GM23338 (cell line): Measurements from ENCODE around the gene RPGRIP1L. TPM values are rescaled to one million over a fixed set of nuclear protein-coding genes. Genes with fewer than 3 reads are reported as not detected.

Experiments
- ATAC-seq: fragments of 200-7000 bp; cut with Tn5 transposase; 3 replicates; pipeline ENCODE4 v1.9.1; 2020
- DNase-seq: peaks from one replicate; pipeline ENCODE4 v3.0.0-alpha.2; 2015; ENCODE audit warnings: low spot score
- H2AFZ ChIP-seq: fragments of 200-600 bp; sonication (generic); 2 replicates; pipeline ENCODE4 v1.8.0; 2016; ENCODE audit warnings: antibody characterized with exemption, mild to moderate bottlenecking, moderate library complexity
- H3F3A ChIP-seq: fragments of 200-600 bp; sonication (generic); replicated peaks from 2 replicates; pipeline ENCODE4 v1.8.0; 2017; ENCODE audit warnings: antibody characterized with exemption, mixed run types, low read depth
- H3K27ac ChIP-seq: fragments of 200-600 bp; sonication (generic); 2 replicates; pipeline ENCODE4 v1.6.1; 2016; ENCODE audit warnings: low read depth
- H3K27me3 ChIP-seq: fragments of 200-600 bp; sonication (generic); 2 replicates; pipeline ENCODE4 v1.8.0; 2016; ENCODE audit warnings: mild to moderate bottlenecking, mixed run types, moderate library complexity; ENCODE audit not compliant: insufficient read depth
- H3K36me3 ChIP-seq: fragments of 200-600 bp; sonication (generic); 2 replicates; pipeline ENCODE4 v1.8.0; 2016; ENCODE audit warnings: mild to moderate bottlenecking; ENCODE audit not compliant: insufficient read depth
- H3K4me1 ChIP-seq: fragments of 200-600 bp; sonication (generic); 2 replicates; pipeline ENCODE4 v1.8.0; 2016; ENCODE audit warnings: mild to moderate bottlenecking, moderate library complexity; ENCODE audit not compliant: insufficient read depth
- H3K4me2 ChIP-seq: fragments of 200-600 bp; sonication (generic); 2 replicates; pipeline ENCODE4 v1.7.1; 2017; ENCODE audit warnings: mixed run types
- H3K4me3 ChIP-seq: fragments of 200-600 bp; sonication (generic); 2 replicates; pipeline ENCODE4 v1.6.1; 2016; ENCODE audit warnings: mixed run types
- H3K79me2 ChIP-seq: fragments of 200-600 bp; sonication (generic); replicated peaks from 2 replicates; pipeline ENCODE4 v1.8.0; 2017; ENCODE audit warnings: mild to moderate bottlenecking; ENCODE audit not compliant: insufficient read depth
- H3K9me2 ChIP-seq: fragments of 200-600 bp; sonication (generic); 2 replicates; pipeline ENCODE4 v1.8.0; 2017; ENCODE audit not compliant: insufficient read depth
- H4K20me1 ChIP-seq: fragments of 200-600 bp; sonication (generic); replicated peaks from 2 replicates; pipeline ENCODE4 v1.8.0; 2017; ENCODE audit warnings: mild to moderate bottlenecking; ENCODE audit not compliant: insufficient read depth
- H3K27ac Mint-ChIP-seq: 2 replicates; pipeline ENCODE4 v1.8.0; 2020; ENCODE audit warnings: inconsistent platforms, mild to moderate bottlenecking, moderate library complexity, mixed read lengths
- H3K27me3 Mint-ChIP-seq: 3 replicates; pipeline ENCODE4 v1.8.0; 2022; ENCODE audit warnings: low read depth, mild to moderate bottlenecking, moderate library complexity, mixed read lengths, inconsistent platforms; ENCODE audit not compliant: insufficient read depth, poor library complexity
- H3K36me3 Mint-ChIP-seq: 3 replicates; pipeline ENCODE4 v1.8.0; 2021; ENCODE audit warnings: low read depth, mild to moderate bottlenecking, inconsistent platforms, moderate library complexity, mixed read lengths
- H3K4me1 Mint-ChIP-seq: 3 replicates; pipeline ENCODE4 v1.8.0; 2020; ENCODE audit warnings: mild to moderate bottlenecking, inconsistent platforms, mixed read lengths
- H3K4me3 Mint-ChIP-seq: 3 replicates; pipeline ENCODE4 v1.8.0; 2021; ENCODE audit warnings: moderate library complexity, mild to moderate bottlenecking, inconsistent platforms, mixed read lengths
- H3K9me3 Mint-ChIP-seq: 3 replicates; pipeline ENCODE4 v1.8.0; 2020; ENCODE audit warnings: moderate library complexity, mild to moderate bottlenecking, inconsistent platforms, mixed read lengths
- CREB1 ChIP-seq: fragments of 250-450 bp; sonication (Bioruptor Pico); IDR thresholded peaks from 2 replicates; pipeline ENCODE4 v1.5.0; 2020; ENCODE audit warnings: low read depth, mild to moderate bottlenecking, moderate library complexity
- ETS1 ChIP-seq: IDR thresholded peaks from 2 replicates; pipeline ENCODE4 v1.6.1; 2016; ENCODE audit warnings: antibody characterized with exemption
- EZH2 ChIP-seq: fragments of 200-600 bp; sonication (generic); IDR thresholded peaks from one replicate; pipeline ENCODE4 v1.8.0; 2017; ENCODE audit warnings: antibody characterized with exemption, mild to moderate bottlenecking, low read depth; ENCODE audit not compliant: unreplicated experiment
- EZH2phosphoT487 ChIP-seq: fragments of 200-600 bp; sonication (generic); IDR thresholded peaks from one replicate; pipeline ENCODE4 v1.8.1; 2018; ENCODE audit warnings: antibody characterized with exemption; ENCODE audit not compliant: unreplicated experiment
- JUNB ChIP-seq: IDR thresholded peaks from one replicate; pipeline ENCODE4 v1.6.1; 2016; ENCODE audit warnings: antibody characterized with exemption; ENCODE audit not compliant: unreplicated experiment
- NANOG ChIP-seq: IDR thresholded peaks from 2 replicates; pipeline ENCODE4 v1.6.1; 2016; ENCODE audit warnings: antibody characterized with exemption, borderline replicate concordance
- POLR2AphosphoS5 ChIP-seq: IDR thresholded peaks from 2 replicates; pipeline ENCODE4 v1.6.1; 2016; ENCODE audit warnings: antibody characterized with exemption, low read depth
- REST ChIP-seq: IDR thresholded peaks from one replicate; pipeline ENCODE4 v1.6.1; 2018; ENCODE audit warnings: antibody characterized with exemption; ENCODE audit not compliant: unreplicated experiment
- STAT1 ChIP-seq: IDR thresholded peaks from one replicate; pipeline ENCODE4 v1.6.1; 2016; ENCODE audit warnings: antibody characterized with exemption; ENCODE audit not compliant: unreplicated experiment
- ZNF114 ChIP-seq: fragments of 250-450 bp; sonication (Bioruptor Pico); IDR thresholded peaks from 2 replicates; pipeline ENCODE4 v1.5.0; 2020; ENCODE audit warnings: mild to moderate bottlenecking, moderate library complexity
- ZNF331 ChIP-seq: fragments of 250-450 bp; sonication (Bioruptor Pico); IDR thresholded peaks from 2 replicates; pipeline ENCODE4 v1.5.0; 2020; ENCODE audit warnings: low read depth, mild to moderate bottlenecking, moderate library complexity
- polyA plus RNA-seq: library from polyadenylated mRNA; unstranded; fragments of >200 nt; fragmentation: Nextera tagmentation; extraction: Ambion mirVana; gene quantifications from 2 replicates; pipeline ENCODE4 v1.2.1, GENCODE V29; 2016
- total RNA-seq: library from RNA; depleted of rRNA; stranded (reverse); fragments of >200 nt; shearing (Covaris generic); gene quantifications from 2 replicates; pipeline ENCODE4 v1.2.3, GENCODE V29; 2014
- TF ChIP-seq, protein P1 (sequence below): fragments of 250-450 bp; sonication (Bioruptor Pico); IDR thresholded peaks from 2 replicates; pipeline ENCODE4 v1.5.0; 2020; ENCODE audit warnings: mild to moderate bottlenecking, moderate library complexity
- TF ChIP-seq, protein P2 (sequence below), 2 experiments: fragments of 200-600 bp in 1 of 2; sonication (generic) in 1 of 2; conservative IDR thresholded peaks; 2 replicates each; pipeline versions ENCODE4 v1.5.1 to v1.6.1; 2016 to 2017; ENCODE audit warnings: antibody characterized with exemption in 2 of 2, low read depth in 2 of 2, mild to moderate bottlenecking in 2 of 2, moderate library complexity in 1 of 2

The RPGRIP1L gene
- total and polyA plus RNA-seq, 2 experiments from 2014 or later = 11.4 to 21.3 TPM

DNA sequence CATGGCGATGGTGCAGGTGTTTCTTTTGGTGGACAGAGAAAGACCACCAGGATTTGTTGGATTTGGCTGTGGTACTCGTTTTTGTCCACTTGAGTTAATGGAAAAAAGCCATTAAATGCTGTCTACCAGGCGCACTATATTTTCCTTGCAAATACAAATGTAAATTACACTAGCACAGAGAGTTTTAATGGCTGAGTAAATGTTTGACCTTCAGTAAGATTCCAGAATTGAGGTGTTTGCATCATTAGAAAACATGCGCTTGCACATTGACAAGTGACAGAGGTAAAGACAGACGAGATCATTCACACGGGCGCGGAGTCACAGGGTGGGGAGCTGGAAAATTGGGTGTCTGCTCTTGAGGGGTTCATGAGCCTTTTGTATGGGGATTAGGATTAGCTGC lies 147.1 kb downstream of the RPGRIP1L start:
- TF ChIP-seq ZNF114 (CRISPR knock-in tag) (no peak), NANOG (no peak), JUNB (no peak), STAT1 (no peak), CREB1 (CRISPR knock-in tag) (no peak), POLR2AphosphoS5 (no peak), ETS1 (no peak), ZNF331 (CRISPR knock-in tag) (no peak), EZH2phosphoT487 (no peak), REST (no peak), EZH2 (no peak)
- TF ChIP-seq, protein P1, sequence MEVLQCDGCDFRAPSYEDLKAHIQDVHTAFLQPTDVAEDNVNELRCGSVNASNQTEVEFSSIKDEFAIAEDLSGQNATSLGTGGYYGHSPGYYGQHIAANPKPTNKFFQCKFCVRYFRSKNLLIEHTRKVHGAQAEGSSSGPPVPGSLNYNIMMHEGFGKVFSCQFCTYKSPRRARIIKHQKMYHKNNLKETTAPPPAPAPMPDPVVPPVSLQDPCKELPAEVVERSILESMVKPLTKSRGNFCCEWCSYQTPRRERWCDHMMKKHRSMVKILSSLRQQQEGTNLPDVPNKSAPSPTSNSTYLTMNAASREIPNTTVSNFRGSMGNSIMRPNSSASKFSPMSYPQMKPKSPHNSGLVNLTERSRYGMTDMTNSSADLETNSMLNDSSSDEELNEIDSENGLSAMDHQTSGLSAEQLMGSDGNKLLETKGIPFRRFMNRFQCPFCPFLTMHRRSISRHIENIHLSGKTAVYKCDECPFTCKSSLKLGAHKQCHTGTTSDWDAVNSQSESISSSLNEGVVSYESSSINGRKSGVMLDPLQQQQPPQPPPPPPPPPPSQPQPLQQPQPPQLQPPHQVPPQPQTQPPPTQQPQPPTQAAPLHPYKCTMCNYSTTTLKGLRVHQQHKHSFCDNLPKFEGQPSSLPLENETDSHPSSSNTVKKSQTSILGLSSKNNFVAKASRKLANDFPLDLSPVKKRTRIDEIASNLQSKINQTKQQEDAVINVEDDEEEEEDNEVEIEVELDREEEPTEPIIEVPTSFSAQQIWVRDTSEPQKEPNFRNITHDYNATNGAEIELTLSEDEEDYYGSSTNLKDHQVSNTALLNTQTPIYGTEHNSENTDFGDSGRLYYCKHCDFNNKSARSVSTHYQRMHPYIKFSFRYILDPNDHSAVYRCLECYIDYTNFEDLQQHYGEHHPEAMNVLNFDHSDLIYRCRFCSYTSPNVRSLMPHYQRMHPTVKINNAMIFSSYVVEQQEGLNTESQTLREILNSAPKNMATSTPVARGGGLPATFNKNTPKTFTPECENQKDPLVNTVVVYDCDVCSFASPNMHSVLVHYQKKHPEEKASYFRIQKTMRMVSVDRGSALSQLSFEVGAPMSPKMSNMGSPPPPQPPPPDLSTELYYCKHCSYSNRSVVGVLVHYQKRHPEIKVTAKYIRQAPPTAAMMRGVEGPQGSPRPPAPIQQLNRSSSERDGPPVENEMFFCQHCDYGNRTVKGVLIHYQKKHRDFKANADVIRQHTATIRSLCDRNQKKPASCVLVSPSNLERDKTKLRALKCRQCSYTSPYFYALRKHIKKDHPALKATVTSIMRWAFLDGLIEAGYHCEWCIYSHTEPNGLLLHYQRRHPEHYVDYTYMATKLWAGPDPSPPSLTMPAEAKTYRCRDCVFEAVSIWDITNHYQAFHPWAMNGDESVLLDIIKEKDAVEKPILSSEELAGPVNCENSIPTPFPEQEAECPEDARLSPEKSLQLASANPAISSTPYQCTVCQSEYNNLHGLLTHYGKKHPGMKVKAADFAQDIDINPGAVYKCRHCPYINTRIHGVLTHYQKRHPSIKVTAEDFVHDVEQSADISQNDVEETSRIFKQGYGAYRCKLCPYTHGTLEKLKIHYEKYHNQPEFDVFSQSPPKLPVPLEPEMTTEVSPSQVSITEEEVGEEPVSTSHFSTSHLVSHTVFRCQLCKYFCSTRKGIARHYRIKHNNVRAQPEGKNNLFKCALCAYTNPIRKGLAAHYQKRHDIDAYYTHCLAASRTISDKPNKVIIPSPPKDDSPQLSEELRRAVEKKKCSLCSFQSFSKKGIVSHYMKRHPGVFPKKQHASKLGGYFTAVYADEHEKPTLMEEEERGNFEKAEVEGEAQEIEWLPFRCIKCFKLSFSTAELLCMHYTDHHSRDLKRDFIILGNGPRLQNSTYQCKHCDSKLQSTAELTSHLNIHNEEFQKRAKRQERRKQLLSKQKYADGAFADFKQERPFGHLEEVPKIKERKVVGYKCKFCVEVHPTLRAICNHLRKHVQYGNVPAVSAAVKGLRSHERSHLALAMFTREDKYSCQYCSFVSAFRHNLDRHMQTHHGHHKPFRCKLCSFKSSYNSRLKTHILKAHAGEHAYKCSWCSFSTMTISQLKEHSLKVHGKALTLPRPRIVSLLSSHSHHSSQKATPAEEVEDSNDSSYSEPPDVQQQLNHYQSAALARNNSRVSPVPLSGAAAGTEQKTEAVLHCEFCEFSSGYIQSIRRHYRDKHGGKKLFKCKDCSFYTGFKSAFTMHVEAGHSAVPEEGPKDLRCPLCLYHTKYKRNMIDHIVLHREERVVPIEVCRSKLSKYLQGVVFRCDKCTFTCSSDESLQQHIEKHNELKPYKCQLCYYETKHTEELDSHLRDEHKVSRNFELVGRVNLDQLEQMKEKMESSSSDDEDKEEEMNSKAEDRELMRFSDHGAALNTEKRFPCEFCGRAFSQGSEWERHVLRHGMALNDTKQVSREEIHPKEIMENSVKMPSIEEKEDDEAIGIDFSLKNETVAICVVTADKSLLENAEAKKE (CRISPR knock-in tag) = no peak
- TF ChIP-seq, protein P2, sequence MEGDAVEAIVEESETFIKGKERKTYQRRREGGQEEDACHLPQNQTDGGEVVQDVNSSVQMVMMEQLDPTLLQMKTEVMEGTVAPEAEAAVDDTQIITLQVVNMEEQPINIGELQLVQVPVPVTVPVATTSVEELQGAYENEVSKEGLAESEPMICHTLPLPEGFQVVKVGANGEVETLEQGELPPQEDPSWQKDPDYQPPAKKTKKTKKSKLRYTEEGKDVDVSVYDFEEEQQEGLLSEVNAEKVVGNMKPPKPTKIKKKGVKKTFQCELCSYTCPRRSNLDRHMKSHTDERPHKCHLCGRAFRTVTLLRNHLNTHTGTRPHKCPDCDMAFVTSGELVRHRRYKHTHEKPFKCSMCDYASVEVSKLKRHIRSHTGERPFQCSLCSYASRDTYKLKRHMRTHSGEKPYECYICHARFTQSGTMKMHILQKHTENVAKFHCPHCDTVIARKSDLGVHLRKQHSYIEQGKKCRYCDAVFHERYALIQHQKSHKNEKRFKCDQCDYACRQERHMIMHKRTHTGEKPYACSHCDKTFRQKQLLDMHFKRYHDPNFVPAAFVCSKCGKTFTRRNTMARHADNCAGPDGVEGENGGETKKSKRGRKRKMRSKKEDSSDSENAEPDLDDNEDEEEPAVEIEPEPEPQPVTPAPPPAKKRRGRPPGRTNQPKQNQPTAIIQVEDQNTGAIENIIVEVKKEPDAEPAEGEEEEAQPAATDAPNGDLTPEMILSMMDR (conservative IDR thresholded peaks at IDR 0.05; ENCODE audit: low read depth in 2 of 2) = no peak
- no peaks in the 10 kb centered on the region for H3K27me3 ChIP-seq
- no peaks in the 10 kb centered on the region for H3F3A ChIP-seq
- H3K4me1 Mint-ChIP-seq = peaks cover 18% of the 10 kb centered on the region
- no peaks in the 10 kb centered on the region for H3K79me2 ChIP-seq
- H3K4me3 Mint-ChIP-seq = no peak overlapping the region
- H3K27ac ChIP-seq = no peak overlapping the region
- ATAC-seq (no peak), DNase-seq (no peak)
- no peaks in the 10 kb centered on the region for H4K20me1 ChIP-seq
- no peak overlapping the region for H3K4me2 ChIP-seq
- H3K4me3 ChIP-seq = no peak overlapping the region
- H2AFZ ChIP-seq = no peak overlapping the region
- peaks cover 2% of the 10 kb centered on the region for H3K4me1 ChIP-seq
- H3K9me2 ChIP-seq = no peaks in the 10 kb centered on the region
- no peak overlapping the region for H3K27ac Mint-ChIP-seq
- H3K36me3 ChIP-seq = no peaks in the 10 kb centered on the region
- H3K27me3 Mint-ChIP-seq = peaks cover 11% of the 10 kb centered on the region
- H3K36me3 Mint-ChIP-seq = no peaks in the 10 kb centered on the region; the same call in 1 of the 3 replicates
- peaks cover 5% of the 10 kb centered on the region; the same call in 2 of the 3 replicates for H3K9me3 Mint-ChIP-seq
